Activated CD8-positive, alpha-beta memory T cell treated with anti-CD3 and anti-CD28 coated beads, Interleukin-2, amount 50 U/mL, for 4 hours (primary cell): ENCODE results near the gene MAB21L1.

ENCODE experiments used
- DNase-seq: peaks from one replicate; pipeline ENCODE4 v3.0.0-alpha.2; 2020

The MAB21L1 gene

DNA sequence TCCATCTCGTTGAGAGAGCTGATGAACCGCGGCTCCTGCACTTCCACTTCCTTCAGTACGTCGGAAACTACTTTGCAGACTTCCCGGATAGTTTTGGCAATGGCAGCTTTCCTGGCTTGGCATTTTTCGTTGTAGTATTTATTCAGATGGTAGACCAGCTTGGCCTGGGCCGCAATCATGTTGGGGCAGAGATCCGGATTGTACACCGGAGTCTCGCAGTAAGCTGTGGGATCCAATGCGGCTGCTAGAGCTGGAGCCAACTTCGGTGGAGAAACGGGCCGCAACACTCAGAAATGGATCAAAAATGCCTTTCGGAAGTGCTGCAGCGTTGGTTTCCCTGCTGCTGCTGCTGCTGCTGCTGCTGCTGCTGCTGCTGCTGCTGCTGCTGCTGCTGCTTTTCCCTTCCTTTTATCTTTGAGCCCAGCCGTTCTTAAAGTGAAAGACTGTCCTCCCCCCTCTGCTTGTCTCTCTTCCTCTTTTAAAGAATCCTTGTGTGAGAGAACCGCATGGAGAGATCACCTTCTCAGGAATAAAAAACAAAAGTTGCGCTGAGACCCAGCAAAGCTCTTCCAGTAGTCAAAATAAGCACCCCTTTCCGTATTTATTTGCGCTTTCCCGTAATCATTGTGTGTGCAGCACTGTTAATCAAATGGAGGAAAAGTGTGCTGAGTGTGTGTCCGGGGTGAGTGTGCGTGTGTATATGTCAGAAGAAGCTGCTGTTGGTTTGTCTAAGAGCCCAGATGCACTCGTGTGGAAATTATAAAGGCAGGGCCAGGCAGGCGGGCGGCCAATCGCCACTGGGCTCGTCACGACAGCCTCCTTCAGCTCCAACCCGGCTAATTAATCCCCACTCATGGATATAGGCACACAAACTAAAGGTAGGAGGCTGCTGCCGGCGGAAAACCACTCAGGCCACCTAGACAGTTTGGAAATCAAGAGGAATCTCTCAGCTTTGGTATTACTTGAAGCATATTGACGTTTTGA, at the start of gene MAB21L1:
Gene MAB21L1 (minus strand): TSS at position 730 of the 984 bp plus-strand sequence. CDS start 551 bp downstream, at position 179.
- DNase-seq, result no peak

DNA sequence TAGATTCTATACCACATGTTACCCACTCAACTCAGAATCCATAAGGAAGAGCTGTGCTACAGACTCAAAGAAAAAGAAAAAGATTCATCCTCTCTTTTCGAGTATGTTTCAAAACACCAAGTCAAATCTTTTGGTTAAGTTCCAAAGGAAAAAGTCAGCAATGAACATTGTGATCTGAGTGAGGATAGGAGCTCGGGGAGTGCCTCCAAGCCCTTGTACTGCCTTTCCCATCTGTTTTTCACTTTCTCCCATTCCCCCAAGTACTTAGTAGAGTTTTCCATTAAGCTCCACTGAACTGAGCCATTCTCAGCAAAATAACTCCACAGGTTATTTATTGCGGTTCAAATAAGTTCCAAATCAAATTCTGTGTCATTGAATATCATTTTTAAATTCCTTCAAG, 47.7 kb upstream of the MAB21L1 start:
- no peak for DNase-seq

DNA sequence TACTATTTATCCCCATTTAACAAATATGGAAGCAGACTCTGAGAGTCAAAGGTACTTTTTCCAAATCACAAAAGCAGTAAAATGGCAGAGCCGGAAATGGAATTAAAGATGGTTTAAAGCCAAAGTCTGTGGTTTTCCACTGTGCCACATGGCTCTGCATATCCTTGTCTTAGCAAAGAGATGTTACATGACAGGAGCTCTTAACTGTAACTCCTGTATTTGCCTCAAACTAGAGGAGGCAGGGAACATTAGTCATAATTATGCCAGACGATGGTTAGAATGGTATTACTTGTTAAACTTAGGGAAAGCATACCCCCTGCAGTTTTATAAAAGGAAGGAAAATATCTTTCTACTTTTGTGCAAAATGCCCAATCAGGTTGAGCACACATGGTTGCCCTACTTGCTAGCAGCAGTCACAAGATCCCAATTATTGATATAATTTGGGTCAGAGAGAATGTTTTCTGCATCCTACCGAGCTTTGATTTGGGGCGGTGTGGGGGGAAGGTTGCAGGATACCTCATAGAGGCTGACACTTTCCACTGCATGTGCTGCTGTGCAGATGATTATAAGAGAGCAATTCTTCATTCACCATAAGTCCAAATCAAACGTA, 42.0 kb upstream of the MAB21L1 start:
- no peak for DNase-seq

DNA sequence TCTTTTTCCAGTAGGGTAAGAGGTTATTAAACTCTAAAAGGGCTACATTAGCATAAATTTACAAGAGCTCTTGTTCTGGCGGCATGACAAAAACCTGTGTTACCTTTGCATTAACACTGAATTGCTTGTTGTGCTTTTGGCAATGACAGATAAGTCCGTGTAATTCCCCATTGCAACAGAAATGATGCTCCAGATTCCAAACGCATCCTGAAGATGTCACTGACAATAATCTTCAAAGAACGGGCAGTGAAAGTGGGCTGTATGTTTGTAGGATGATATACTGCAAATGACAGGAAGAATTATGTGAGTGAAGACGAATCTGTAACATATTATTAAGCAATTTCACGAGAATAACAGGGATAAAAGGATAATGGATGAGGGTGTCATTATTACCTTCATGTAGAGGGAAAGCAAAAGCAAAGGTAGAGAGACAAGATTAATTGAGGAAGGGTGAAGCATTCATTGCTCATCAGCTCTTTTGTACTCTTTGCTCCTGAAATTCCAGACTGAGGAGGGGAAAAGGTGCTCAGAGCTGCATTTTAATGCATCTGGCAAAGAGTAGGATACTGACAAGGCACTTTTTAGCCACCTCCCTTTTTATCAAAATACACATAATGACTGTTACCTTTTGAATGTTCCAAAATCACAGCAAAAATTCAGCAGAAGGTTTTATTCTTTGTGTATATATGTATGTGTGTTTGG, 38.5 kb upstream of the MAB21L1 start:
- no peak for DNase-seq

DNA sequence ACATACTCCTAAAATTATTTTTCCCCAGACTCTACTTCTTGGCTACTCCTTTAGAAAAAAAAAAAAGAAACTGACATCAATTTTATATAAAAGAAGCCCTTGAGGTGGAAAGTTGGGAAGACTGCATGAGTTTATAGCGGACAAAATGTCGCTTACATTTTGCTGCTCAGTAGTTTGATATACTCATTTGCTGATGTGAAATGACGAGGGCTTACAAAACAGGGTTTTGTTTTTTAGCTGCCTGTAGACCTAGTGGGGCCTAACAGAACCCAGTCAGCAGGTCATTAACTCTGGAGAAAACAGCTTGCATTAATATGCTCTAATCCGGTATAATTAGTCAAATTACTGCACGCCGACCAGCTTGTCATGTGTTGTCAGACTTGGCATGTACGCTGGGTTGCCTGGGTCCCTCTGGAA, 37.6 kb upstream of the MAB21L1 start:
- DNase-seq, result no peak

DNA sequence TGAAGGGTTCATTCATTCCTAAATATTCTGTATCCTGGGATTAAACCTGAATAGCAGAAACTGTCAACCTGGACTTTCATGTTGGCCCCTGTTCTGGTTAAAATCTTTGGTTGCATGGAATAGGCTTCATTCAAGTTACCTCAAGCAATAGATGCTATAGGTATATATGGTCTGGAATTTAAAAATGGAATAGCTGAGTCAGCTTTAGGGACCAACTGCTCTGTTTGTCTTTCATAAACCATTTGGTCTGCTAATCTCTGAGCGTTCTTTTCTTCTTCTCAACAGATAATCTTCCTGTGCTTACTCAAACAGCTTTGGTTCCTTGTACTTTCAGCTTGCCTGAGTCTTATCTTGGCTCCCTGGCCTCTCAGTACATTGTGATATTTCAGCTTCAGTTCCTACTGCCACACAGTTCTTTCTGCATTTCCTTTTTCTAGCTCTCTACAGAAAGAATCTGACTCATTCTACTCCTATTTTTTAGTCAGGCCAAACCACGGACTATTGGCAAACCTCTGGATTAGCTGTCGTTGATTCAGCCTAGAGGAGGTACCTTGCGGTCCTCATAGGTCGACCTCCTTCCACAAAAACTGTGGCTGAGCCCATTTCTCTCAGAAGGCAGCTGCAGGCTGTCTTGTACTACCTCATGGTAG, 35.9 kb upstream of the MAB21L1 start:
- no peak for DNase-seq

DNA sequence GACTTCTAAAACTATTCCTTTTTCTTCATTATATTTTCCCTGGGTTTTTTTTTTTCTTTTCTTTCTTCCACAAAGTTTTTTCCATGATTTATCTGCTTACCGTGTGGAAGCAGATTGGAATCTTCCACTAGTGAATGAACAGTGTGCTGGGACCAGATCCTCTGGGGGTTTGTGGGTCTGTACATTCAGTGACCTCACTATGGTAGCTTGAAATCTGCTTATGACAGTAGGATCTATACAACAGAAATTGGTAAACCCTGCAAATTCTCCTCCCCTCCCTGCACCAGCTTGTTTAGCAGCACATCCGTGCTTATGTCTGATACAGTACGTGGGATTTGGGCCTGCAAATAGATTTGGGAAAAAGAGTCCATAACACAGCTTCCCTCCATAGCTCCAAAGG, 26.0 kb upstream of the MAB21L1 start:
- DNase-seq, result no peak

DNA sequence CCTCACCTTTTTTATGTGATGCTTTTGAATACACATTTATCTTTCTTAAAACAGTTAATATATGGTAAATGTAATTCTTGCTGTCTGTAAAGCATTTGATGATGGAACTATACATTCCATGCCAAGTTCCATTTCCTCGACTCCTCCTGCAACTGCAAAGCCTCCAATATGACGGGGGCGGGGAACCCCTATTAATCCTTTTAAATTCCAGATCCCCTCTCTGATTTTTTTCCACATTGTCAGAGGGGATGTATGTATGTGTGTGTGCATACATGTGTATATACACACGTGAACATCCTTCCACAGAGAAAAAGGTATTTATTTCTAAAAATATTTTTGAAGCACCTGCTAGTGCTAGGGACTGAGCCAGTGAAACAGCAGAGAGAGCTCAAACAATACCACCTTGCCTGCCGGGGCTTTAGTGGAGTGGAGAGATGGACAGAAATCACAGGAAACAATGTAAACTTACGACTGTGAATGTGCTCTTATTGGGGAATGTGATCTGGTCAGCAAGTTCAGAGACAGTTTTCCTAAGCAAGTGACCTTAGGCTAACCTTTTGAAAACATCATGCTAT, 25.3 kb upstream of the MAB21L1 start:
- no peak for DNase-seq

DNA sequence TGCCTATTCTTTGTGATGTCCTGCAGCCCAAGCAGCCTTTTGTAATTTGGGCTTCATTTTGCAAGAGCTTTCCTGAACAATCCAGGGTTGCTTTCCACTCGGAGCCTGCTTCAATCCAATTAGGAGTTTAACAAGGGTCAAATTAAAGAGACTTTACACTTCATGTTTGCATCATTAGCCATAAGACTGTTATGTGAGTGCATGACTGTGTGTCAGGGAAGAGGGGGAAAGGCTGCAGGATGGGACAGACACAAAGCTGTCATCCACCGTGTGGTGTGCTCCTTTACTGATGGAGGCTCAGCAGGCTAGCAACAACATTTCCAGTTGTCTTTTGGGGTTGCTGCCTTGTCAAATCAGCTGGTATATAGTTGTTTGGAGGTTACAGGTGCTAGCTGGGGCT, 23.7 kb upstream of the MAB21L1 start:
- no peak for DNase-seq

DNA sequence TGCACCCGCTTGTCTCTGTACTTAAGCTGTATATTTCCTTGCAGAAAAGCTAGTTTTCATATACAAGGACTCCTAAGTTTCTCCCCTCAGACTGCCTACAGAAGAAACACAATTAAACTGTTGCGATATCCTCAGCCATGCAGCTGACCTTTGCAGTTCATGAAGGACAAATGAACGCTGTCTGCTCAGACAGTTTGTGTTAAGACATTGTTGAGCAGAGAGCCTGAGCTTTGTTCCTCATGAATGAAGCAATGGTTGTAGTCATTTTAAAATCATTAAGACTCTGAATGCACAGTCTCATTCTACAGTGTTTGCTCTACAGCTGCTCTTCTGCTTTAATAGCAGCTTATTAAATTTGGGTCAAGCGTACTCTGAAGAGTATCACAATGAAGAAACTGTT, 23.2 kb upstream of the MAB21L1 start:
- no peak for DNase-seq

DNA sequence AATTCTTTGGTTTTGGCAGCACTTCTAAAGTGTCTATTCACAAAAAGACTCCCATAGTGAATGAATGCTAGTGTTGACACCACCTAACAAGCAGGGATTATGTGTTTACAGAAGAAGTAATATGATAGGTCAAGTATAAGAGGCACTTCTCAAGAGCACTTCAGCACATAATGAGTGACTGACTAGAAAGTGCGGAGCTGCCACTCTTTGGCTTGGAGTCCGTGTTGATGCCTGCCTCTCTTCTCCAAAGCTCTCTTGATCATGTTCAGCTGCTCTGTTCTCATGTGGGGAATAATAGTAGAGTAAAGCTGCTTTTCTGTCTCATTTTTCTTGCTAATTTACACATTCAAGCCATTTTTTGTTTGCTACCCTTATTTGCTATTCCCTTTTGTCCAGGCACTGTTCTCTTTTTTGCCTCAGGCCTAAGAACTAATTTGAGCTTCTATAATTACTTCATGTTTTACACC, 22.7 kb upstream of the MAB21L1 start:
- no peak for DNase-seq

DNA sequence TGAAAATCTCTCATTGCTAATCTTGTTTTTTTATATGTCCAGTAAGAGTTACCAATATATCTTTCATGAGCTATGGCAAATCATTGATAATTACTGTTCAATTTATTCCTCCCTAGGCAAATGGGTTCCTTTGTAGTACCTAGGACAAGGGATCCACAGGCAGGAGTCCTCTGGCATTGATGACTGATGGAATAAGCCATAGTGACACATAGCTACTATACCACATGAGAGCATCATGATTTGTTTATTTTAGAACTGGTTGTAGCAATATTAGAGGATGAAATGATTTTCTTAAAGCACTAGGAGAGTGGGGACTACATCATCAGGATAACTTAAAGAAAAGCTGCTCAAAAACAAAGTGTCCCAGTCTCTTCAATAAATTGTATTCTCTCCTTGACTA, 21.7 kb upstream of the MAB21L1 start:
- DNase-seq, result no peak

DNA sequence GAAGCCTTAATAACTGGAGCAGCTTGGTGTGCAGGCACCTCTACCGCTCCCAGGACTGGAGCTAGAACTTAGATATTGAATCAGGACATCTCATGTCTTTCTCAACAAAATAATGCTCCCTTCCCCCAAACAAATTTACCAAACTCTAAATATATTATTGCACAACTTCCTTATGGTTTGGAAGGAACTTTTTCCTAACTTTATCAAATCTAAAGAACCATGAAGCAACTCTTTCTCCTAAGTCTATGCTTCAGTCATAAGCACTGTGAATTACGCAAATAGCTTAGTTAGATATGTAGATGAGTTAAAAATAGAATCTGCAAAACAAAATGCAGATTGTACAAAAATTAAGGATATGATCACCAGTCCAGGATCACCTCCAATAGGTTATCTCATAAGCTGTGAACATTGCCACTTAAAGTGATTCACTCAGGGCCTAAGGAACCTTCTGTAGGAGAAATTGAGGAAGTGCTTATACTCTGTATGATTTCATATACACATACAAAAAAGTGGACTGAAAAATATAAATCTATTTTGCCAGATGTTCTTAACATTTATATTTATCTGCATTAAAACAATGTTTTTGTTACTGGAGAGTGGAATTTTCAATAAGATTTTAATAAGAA, 20.4 kb upstream of the MAB21L1 start:
- no peak for DNase-seq

DNA sequence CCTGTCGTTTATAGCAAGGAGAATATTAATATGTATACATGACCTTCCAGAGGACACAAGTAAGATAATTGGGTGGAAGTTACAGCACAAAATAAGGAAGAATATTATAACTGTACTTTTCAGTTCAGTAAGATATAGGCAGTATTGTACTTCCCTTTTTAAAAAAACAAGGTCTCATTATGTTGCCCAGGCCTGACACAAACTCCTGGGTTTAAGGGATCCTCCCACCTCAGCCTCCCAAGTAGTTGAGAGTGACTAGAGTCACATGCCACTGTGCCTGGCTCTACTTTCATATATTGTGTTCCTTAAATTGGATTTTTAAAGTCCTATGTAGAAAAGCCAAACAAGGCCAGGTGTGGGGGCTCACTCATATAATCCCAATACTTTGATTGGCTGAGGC, 19.5 kb upstream of the MAB21L1 start:
- DNase-seq, result no peak

DNA sequence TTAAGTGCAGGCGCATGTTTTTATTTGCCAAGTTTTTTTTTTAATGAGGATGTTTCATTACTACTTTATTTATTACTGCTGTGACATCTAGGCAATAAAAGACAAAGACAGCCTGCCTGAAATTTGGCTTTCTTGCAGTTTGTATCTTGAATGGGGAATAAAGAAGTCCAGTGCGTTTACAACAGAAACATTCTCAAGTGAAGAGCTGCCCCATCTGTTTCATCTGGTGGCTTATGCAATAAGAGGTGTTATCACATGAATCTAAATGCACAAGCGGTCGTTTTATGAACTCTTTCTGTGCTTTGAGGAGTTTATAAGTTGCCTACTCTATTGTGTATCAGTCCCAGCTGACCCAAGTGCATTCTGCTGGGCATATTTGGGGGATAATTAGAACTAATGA, 12.6 kb upstream of the MAB21L1 start:
- no peak for DNase-seq

DNA sequence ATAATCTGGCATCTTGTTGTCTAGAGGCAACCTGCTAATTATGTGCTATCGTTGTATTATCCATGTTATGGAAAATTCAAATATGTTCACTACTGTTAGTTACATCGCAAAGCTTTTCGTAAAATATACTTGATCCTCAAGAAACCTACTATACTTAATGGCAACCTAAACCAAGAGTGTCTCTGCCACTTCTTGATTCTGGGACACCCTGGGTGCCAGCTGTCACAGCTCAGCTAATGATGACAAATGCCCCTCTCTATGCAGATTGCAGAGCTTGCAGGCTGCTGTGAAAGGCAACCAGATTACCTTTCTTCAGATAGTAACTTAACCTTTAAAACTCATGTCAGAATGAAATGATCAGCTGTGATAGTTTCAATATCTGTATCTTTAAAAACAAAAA, 8.9 kb upstream of the MAB21L1 start:
- no peak for DNase-seq

DNA sequence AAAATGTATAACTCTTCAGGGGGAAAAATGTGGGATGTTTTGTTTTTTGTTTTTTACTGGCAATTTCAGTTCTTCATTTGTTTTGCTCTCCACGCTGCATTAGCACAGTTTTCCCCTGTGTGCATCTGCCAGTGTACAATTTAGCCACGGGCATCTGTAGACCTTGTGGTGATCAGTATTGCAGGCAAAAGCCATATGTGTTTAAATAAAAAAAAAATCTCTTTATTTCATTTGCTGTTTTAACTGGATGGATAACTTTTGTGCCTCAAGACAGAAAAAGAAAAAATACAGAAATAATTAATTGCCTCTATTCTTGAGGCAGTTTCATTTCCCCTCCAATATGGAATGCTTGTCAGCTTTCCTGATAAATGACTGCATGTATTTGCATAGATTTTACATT, 7.9 kb upstream of the MAB21L1 start:
- no peak for DNase-seq

DNA sequence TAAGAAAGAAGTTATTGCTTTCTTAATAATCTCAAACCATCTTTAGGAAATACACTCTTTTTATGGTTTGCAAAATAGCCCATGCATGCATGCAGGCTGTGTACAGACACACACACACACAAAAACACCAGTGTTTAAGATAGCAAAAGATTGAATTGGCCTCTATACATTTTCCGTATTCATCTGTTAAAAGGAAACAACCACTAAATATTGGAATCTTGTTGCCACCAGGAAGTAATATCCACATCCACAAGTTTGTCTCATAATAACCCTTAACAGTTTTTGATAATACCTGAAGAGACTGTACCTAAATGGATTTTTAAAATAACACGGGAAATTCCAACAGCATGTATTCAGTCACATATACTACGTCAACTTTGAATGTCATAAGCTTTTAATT, 7.3 kb upstream of the MAB21L1 start:
- no peak for DNase-seq

DNA sequence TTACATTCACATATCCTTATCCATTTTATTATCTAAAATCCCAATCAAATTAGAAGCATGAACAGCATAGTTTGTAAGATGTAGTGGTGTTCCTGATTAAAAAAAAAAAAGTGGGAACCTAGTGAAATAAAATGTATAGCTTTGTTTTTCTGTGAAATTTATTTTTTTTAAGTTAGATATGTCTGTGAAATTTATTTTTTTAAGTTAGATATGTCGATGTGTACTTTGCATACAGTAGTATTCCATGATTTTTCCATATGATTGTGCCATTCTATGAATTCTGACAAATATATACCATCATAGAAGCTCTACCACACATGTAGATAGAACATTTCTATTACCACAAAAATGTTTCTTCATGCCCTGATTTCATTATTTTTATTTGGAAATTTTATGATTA, 6.0 kb upstream of the MAB21L1 start:
- DNase-seq, result no peak

DNA sequence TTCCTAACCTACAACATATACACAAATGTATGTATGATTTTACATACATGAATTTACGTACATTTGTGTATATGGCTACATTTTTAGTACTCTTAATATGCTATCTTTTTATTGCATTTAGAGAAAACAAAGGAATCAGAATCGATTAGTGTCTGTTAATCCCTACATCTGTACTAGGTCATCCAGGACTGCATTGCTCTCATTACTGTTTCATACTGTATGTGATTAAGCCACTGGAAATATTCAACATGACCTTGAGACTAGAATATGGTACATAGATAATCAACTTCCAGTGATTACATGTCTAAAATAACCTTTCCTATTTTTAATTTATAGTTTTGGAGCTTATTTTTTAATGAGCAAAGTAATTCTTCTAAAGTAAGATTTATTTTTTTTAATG, 5.3 kb upstream of the MAB21L1 start:
- DNase-seq, result no peak

DNA sequence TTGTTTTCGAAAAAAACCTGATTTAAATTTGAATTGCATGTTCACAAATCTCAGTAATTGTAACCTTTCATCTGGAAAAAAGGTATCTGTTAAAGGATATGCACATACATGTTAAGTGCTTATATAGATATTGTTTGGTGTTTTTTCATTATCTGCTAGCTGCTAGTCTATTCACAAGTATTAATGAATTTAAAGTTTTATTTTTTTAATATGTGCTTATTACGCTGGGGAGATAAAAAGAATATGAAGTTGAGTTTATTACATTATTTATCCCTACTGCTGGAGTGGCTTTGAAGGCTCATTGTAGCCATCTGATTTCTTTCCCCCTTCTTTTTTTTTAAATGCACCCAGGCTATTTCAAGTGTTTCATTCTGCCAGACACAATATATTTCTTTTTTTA, 3.9 kb upstream of the MAB21L1 start:
- DNase-seq, result no peak

DNA sequence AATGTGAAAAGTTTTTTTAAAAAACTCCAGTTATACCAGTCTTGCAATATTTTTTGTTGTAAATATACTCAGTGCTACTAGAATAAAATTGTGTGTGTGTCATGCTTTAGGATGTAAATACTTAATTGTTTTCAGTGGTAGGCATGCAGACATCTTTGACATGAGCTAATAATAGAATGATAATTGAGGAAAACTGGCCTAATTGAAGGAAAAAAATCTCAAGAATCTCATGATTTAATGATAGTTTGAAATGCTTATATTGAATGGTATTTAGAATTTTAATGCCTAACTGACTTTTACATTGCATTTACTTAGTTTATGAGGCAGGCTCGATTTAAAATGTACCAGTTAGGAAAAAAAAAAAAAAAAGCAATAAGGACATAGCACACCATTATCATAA, 3.2 kb upstream of the MAB21L1 start:
- no peak for DNase-seq
